Stomach (tissue), 9 donors: ENCODE results near the gene ZNF304. TPM values are rescaled to one million over a fixed set of nuclear protein-coding genes. Genes with fewer than 3 reads are reported as not detected.
"Not testable (repeated sequence)": the region's sequence is repeated elsewhere in the genome, so short reads cannot be mapped to it uniquely, and the experiment has no call there.

Experiments used
- DNase-seq, 2 donors: peaks; one replicate each; pipeline versions ENCODE4 v3.0.0 to v3.0.0-alpha.2; 2013 to 2019
- H3K27ac ChIP-seq, 5 donors: fragments of 200-600 bp in 4 of 5; sonication (generic) in 4 of 5; one replicate each; pipeline ENCODE4 v1.5.1; 2013 to 2019; ENCODE audit warnings: mild to moderate bottlenecking in 1 of 5, moderate library complexity in 1 of 5
- H3K27me3 ChIP-seq, 3 donors: fragments of 200-600 bp; sonication (generic); one replicate each; pipeline ENCODE4 v1.5.1; 2017 to 2019; ENCODE audit warnings: mixed run types in 1 of 3
- H3K36me3 ChIP-seq, 4 donors: fragments of 200-600 bp; sonication (generic); 1 replicate in 3 of 4; 2 replicates in 1 of 4; pipeline ENCODE4 v1.5.1; 2016 to 2019
- H3K4me1 ChIP-seq, 4 donors: fragments of 200-600 bp; sonication (generic); one replicate each; pipeline ENCODE4 v1.5.1; 2016 to 2019
- H3K4me3 ChIP-seq, 4 donors: fragments of 200-600 bp; sonication (generic) in 3 of 4; one replicate each; pipeline ENCODE4 v1.5.1; 2016 to 2019; ENCODE audit warnings: mild to moderate bottlenecking in 1 of 4
- H3K9me3 ChIP-seq, 4 donors: fragments of 200-600 bp; sonication (generic); one replicate each; pipeline ENCODE4 v1.5.1; 2016 to 2019
- EP300 ChIP-seq: sonication (generic); formaldehyde crosslinking; IDR thresholded peaks from one replicate; pipeline ENCODE4 v1.6.1; 2017; ENCODE audit warnings: antibody characterized with exemption
- POLR2A ChIP-seq, 4 donors: fragments of 450-650 bp; IDR thresholded peaks; one replicate each; pipeline ENCODE4 v1.6.1; 2016; ENCODE audit warnings: antibody characterized with exemption in 4 of 4, control low read depth in 2 of 4, mild to moderate bottlenecking in 1 of 4, moderate library complexity in 1 of 4
- POLR2AphosphoS5 ChIP-seq, 3 donors: sonication (generic); formaldehyde crosslinking; IDR thresholded peaks; one replicate each; pipeline ENCODE4 v1.6.1; 2016; ENCODE audit warnings: antibody characterized with exemption in 3 of 3
- WGBS, 5 donors: extraction: QIAGEN DNeasy Blood & Tissue Kit in 3 of 5; methylation state at CpG; one replicate each; pipeline versions ENCODE4 v1.1.5 to v1.1.7; 2013 to 2018; 5-methylcytosine and 5-hydroxymethylcytosine counted together
- intact Hi-C: fragments of 100-400 bp; cut with DNase I; formaldehyde crosslinking; loops from one replicate; pipeline ENCODE4 v1.15.1; 2023; ENCODE audit warnings: low total_unique reads
- polyA plus RNA-seq, 3 donors: library from polyadenylated mRNA; stranded (reverse); fragments of 200-250 nt; gene quantifications; one replicate each; pipeline ENCODE4 v1.2.3, GENCODE V29; 2013
- total RNA-seq, 5 donors: library from RNA; depleted of rRNA; stranded (reverse); fragments of >200 nt; gene quantifications; one replicate each; pipeline versions ENCODE4 v1.1.0 to v1.2.3, GENCODE V29; 2014 to 2016
- TF ChIP-seq, protein P1 (sequence below), 7 experiments: fragments of 450-650 bp in 4 of 7; fragments of 200-600 bp in 3 of 7; sonication (generic) in 3 of 7; IDR thresholded peaks; one replicate each; pipeline ENCODE4 v1.5.1; 2016 to 2019; ENCODE audit warnings: antibody characterized with exemption in 7 of 7, control low read depth in 2 of 7, mild to moderate bottlenecking in 1 of 7
- donor health status: healthy with polysubstance abuse.
- donor health status: Bipolar disorder and iron deficiency.
- donor health status: healthy.

Gene ZNF304
- total and polyA plus RNA-seq, 8 donors: 1.2 to 16.1 (median 3.2) TPM; not detected in 1

DNA sequence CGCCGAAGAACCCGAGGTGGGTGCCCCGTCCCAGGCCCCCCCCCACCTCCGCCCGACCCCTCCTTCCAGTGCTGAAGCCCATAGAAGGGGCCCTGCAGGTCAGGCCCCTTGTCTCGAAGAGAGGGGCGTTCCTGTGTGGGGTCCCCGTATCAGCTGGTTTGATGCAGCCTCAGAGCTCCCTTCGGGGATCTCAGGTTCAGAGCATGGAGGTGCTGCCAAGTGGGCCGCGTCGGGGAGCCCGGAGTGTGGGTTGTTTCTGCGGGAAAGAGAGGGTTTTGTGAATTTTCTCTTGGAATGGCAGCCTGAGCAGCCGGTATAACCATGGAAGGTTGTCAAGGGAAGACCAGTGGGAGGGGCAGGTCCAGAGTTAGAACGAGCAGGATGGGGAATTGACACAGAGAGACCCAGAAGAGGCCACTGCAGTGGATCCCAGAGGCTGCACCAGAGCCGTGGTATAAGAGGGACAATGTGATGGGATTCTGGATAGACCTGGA is 12.7 kb downstream of the ZNF304 start:
- TF ChIP-seq POLR2AphosphoS5 (IDR thresholded peaks at IDR 0.05) (no peak), POLR2A (IDR thresholded peaks at IDR 0.05) (no peak), EP300 (no peak)
- TF ChIP-seq, protein P1, sequence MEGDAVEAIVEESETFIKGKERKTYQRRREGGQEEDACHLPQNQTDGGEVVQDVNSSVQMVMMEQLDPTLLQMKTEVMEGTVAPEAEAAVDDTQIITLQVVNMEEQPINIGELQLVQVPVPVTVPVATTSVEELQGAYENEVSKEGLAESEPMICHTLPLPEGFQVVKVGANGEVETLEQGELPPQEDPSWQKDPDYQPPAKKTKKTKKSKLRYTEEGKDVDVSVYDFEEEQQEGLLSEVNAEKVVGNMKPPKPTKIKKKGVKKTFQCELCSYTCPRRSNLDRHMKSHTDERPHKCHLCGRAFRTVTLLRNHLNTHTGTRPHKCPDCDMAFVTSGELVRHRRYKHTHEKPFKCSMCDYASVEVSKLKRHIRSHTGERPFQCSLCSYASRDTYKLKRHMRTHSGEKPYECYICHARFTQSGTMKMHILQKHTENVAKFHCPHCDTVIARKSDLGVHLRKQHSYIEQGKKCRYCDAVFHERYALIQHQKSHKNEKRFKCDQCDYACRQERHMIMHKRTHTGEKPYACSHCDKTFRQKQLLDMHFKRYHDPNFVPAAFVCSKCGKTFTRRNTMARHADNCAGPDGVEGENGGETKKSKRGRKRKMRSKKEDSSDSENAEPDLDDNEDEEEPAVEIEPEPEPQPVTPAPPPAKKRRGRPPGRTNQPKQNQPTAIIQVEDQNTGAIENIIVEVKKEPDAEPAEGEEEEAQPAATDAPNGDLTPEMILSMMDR (IDR thresholded peaks at IDR 0.05): no peak
- peak overlapping the region; percentile 92 to 98 (median 96) for H3K27ac ChIP-seq
- H3K9me3 ChIP-seq: peaks cover 8 to 67% (median 48%) of the 10 kb centered on the region in 4 donors
- H3K27me3 ChIP-seq: no peaks in the 10 kb centered on the region
- intact Hi-C loops: no loop called here
- peaks cover 4 to 20% (median 14%) of the 10 kb centered on the region in 4 donors for H3K4me1 ChIP-seq
- 0 to 6% (median 1%) methylated on average over 3 to 16 of the region's 18 CpGs for WGBS, 5 donors
- peaks cover 0 to 36% (median 12%) of the 10 kb centered on the region in 4 donors for H3K36me3 ChIP-seq
- H3K4me3 ChIP-seq: peak overlapping the region; percentile 82 to 86 (median 83)
- DNase-seq: peak in 1 of 2 donors; percentile 57

DNA sequence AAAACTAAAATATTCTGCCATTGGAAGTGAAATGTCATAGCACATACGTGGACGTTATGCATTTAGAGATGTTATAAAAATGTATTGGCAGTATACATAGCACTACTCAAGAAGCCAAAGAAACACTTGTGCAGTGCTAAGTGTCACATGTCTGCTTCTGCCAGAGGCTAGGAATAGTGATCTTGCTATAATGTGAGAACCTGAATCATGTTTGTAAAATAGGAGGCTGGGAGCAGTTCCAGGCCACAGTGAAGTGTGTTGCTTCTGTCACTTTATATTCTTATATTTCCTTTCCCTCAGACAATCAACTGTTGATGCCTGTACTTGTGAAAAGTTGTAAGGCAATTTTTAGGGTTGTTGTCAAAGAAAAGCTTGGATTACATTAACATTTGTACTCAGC is 15.7 kb downstream of the ZNF304 start:
- intact Hi-C loops: no loop called here
- no peak for DNase-seq
- Histone ChIP-seq H3K4me3 (no peak overlapping the region), H3K9me3 (peaks cover 8 to 40% (median 25%) of the 10 kb centered on the region in 4 donors), H3K4me1 (peaks cover 4 to 20% (median 14%) of the 10 kb centered on the region in 4 donors), H3K27me3 (no peaks in the 10 kb centered on the region), H3K27ac (no peak overlapping the region), H3K36me3 (peaks cover 4 to 27% (median 18%) of the 10 kb centered on the region in 4 donors)
- 90 to 98% (median 97%) methylated on average over 2 of the region's 2 CpGs for whole genome bisulfite sequencing, 5 donors
- TF ChIP-seq POLR2A (IDR thresholded peaks at IDR 0.05) (no peak), POLR2AphosphoS5 (IDR thresholded peaks at IDR 0.05) (no peak), EP300 (no peak)
- TF ChIP-seq, protein P1 (IDR thresholded peaks at IDR 0.05): no peak

DNA sequence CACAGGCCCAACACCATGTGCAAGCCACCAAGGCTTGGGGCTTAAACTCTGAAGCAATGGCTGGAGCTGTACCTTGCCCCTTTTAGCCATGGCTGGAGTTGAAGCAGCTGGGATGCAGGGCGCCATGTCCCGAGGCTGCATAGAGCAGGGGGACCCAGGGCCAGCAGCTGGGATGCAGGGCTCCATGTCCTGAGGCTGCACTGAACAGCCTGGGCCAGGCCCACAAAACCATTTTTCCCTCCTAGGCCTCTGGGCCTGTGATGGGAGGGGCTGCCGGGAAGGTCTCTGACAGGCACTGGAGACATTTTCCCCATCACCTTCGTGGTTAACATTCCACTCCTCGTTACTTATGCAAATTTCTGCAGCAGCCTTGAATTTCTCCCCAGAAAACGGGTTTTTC is 23.1 kb downstream of the ZNF304 start:
- TF ChIP-seq, protein P1 (IDR thresholded peaks at IDR 0.05): no peak
- TF ChIP-seq POLR2A (IDR thresholded peaks at IDR 0.05) (no peak), EP300 (no peak), POLR2AphosphoS5 (IDR thresholded peaks at IDR 0.05) (no peak)
- Histone ChIP-seq H3K4me1 (no peaks in the 10 kb centered on the region), H3K9me3 (peaks cover 22 to 84% (median 62%) of the 10 kb centered on the region in 4 donors), H3K4me3 (no peak overlapping the region), H3K36me3 (peaks cover 40 to 84% (median 75%) of the 10 kb centered on the region in 4 donors), H3K27me3 (no peaks in the 10 kb centered on the region), H3K27ac (no peak overlapping the region)
- WGBS, 5 donors: 94 to 98% (median 95%) methylated on average over 4 to 6 of the region's 6 CpGs
- intact Hi-C loops: no loop called here
- no peak for DNase-seq

DNA sequence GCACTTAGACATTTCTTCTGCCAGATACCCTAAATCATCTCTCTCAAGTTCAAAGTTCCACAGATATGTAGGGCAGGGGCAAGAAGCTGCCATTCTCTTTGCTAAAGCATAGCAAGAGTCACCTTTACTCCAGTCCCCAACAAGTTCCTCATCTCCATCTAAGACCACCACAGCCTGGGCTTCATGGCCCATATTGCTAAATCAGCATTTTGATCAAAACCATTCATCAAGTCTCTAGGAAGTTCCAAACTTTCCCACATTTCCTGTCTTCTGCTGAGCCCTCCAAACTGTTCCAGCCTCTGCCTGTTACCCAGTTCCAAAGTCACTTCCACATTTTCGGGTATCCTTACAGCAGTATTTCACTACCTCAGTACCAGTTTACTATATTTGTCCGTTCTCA is 23.6 kb downstream of the ZNF304 start:
- peaks cover 22 to 88% (median 66%) of the 10 kb centered on the region in 4 donors for H3K9me3 ChIP-seq
- not testable (repeated sequence) for H3K27me3 ChIP-seq
- WGBS, 5 donors: 94 to 97% (median 95%) methylated on average over 2 of the region's 2 CpGs

DNA sequence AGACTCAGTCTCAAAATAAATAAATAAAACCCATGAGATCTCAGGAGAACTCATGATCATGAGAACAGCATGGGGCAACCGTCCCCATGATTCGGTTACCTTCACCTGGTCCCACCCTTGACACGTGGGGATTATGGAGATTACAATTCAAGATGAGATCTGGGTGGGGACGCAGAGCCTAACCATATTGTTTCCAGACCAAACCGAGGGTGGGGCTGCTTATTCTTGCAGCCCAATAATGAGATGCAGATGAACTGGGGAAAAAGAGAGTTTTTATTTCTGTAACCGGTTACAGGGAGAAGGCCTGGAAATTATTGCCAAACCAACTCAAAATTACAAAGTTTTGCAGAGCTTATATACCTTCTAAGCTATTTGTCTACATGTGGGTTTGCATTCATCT is 25.1 kb downstream of the ZNF304 start:
- H3K4me1 ChIP-seq: no peaks in the 10 kb centered on the region
- WGBS, 5 donors: 93 to 96% (median 94%) methylated on average over 6 of the region's 6 CpGs
- TF ChIP-seq, protein P1 (IDR thresholded peaks at IDR 0.05): no peak
- TF ChIP-seq POLR2A (IDR thresholded peaks at IDR 0.05) (no peak), EP300 (no peak), POLR2AphosphoS5 (IDR thresholded peaks at IDR 0.05) (no peak)
- peaks cover 22 to 100% (median 76%) of the 10 kb centered on the region in 4 donors for H3K9me3 ChIP-seq
- no peak for DNase-seq
- no peaks in the 10 kb centered on the region for H3K27me3 ChIP-seq
- no peak overlapping the region for H3K4me3 ChIP-seq
- intact Hi-C loops: no loop called here
- H3K27ac ChIP-seq: no peak overlapping the region
- peaks cover 40 to 79% (median 71%) of the 10 kb centered on the region in 4 donors for H3K36me3 ChIP-seq

More for the DNA sequence above, 23.6 kb downstream of the ZNF304 start:
- H3K4me3 ChIP-seq, H3K4me1 ChIP-seq, DNase-seq, intact Hi-C loops, H3K27ac ChIP-seq: not testable (repeated sequence)
- H3K36me3 ChIP-seq: peaks cover 40 to 84% (median 75%) of the 10 kb centered on the region in 4 donors
